Measurements from ENCODE around the gene GATA2. TPM values are rescaled to one million over a fixed set of nuclear protein-coding genes. Genes with fewer than 3 reads are reported as not detected.

The GATA2 gene
- total RNA-seq, 1 experiment from 2014 or later: 9.6 TPM

DNA sequence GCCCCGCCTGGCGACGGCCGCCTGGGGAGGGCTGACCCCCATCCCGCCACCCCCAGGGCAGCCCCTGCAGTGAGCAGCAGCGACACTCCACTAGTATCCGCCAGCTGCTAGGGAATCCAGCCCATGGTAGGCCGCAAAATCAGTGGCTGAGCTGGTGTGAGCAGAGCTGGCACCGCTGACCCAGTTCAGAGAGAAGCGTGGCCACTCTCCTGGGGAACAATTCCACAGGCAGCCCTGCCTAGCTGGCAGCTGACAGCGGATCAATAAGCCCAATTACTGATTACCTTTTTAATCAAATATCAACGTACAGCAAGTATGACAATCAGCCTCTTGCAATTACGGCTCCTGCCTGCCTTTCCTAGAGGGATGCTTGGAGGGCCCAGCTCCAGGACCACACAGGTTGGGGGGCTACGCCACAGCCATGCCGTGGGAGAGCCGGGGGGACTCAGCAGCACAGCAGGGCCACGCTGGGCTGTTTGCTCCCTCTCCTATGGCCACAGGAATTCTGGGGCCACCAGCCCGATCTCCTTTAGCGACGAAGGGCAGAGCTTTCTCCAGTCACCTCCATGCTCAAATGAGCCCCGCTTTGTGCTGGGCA, 40.2 kb downstream of the GATA2 start:
- H3K9me3 Mint-ChIP-seq (ENCODE audit: low read depth, unreplicated experiment): no peaks in the 10 kb centered on the region
- CTCF ChIA-PET: interaction anchor here (1.1 kb wide), 1 partner anchor 13 kb away, joined by 3 read pairs; no protein-coding TSS in a partner anchor
- H3K27me3 Mint-ChIP-seq (ENCODE audit: unreplicated experiment): peaks cover 97% of the 10 kb centered on the region
- H3K36me3 Mint-ChIP-seq (ENCODE audit: insufficient read depth, unreplicated experiment): peaks cover 2% of the 10 kb centered on the region
- H3K27ac Mint-ChIP-seq (ENCODE audit: unreplicated experiment): no peak overlapping the region
- no peak for DNase-seq
- TF ChIP-seq, protein P1, sequence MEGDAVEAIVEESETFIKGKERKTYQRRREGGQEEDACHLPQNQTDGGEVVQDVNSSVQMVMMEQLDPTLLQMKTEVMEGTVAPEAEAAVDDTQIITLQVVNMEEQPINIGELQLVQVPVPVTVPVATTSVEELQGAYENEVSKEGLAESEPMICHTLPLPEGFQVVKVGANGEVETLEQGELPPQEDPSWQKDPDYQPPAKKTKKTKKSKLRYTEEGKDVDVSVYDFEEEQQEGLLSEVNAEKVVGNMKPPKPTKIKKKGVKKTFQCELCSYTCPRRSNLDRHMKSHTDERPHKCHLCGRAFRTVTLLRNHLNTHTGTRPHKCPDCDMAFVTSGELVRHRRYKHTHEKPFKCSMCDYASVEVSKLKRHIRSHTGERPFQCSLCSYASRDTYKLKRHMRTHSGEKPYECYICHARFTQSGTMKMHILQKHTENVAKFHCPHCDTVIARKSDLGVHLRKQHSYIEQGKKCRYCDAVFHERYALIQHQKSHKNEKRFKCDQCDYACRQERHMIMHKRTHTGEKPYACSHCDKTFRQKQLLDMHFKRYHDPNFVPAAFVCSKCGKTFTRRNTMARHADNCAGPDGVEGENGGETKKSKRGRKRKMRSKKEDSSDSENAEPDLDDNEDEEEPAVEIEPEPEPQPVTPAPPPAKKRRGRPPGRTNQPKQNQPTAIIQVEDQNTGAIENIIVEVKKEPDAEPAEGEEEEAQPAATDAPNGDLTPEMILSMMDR (IDR thresholded peaks at IDR 0.05; ENCODE audit: unreplicated experiment): no peak
- no TSS peak for BruUV-seq (replicated peaks)
- intact Hi-C loops (cut with micrococcal nuclease; ENCODE audit: unreplicated experiment): no loop called here
- no peak overlapping the region for H3K4me3 Mint-ChIP-seq (ENCODE audit: low read depth, unreplicated experiment)
- no peaks in the 10 kb centered on the region for H3K4me1 Mint-ChIP-seq (ENCODE audit: low read depth, unreplicated experiment)

DNA sequence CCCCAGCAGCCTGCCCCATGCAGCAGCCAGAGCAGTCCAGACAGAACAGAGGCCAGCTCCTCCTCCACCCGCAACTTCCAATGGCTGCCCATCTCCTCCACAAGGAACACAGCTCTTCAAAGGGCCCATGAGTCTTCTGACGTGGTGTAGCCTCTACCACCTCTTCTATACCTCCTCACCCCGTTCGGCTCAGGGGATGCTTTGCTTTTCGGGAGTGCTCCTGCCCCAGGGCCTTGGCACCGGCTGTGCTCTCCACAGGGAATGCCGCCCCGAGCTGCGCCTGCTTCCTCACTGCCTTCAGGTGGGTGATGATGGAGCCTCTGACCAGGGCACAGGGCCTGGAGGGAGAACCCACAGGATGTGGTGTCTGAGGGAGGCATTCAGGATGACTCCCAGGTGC, 40.9 kb downstream of the GATA2 start:
- BruUV-seq (replicated peaks): no TSS peak
- H3K27me3 Mint-ChIP-seq (ENCODE audit: unreplicated experiment): peaks cover 97% of the 10 kb centered on the region
- no peak overlapping the region for H3K27ac Mint-ChIP-seq (ENCODE audit: unreplicated experiment)
- no peaks in the 10 kb centered on the region for H3K36me3 Mint-ChIP-seq (ENCODE audit: insufficient read depth, unreplicated experiment)
- H3K9me3 Mint-ChIP-seq (ENCODE audit: low read depth, unreplicated experiment): no peaks in the 10 kb centered on the region
- no peak for DNase-seq
- CTCF ChIA-PET: interaction anchor here (1.1 kb wide), 1 partner anchor 12 kb away, joined by 3 read pairs; no protein-coding TSS in a partner anchor
- H3K4me3 Mint-ChIP-seq (ENCODE audit: low read depth, unreplicated experiment): no peak overlapping the region
- TF ChIP-seq, protein P1 (IDR thresholded peaks at IDR 0.05; ENCODE audit: unreplicated experiment): no peak
- intact Hi-C loops (cut with micrococcal nuclease; ENCODE audit: unreplicated experiment): no loop called here
- no peaks in the 10 kb centered on the region for H3K4me1 Mint-ChIP-seq (ENCODE audit: low read depth, unreplicated experiment)

DNA sequence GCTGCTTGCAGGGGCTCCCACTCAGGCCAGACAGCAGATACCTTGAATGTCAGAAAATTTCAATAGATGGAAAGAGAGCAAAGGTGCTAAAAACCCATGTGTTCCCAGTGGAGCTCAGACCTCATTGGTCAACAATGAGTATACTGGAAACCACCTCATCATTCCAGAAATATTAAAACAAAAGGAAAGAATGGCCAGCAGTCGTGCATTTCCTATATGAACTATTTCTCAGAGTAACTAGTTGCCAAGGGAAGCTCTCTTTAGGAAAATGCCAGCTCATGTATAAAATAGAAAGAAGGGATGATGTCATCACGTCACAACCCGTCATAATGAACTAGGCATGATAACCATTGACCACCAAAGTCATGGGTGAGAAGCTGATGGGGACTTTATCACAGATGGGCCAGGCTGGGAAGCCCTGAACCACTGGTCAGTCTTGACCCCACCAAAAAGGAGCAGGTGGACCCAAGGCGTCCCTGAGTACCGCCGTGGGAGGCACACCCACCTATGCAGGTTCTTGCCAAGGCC, 43.8 kb downstream of the GATA2 start:
- Mint-ChIP-seq H3K4me3 (ENCODE audit: low read depth, unreplicated experiment) (no peak overlapping the region), H3K9me3 (ENCODE audit: low read depth, unreplicated experiment) (no peaks in the 10 kb centered on the region), H3K36me3 (ENCODE audit: insufficient read depth, unreplicated experiment) (no peaks in the 10 kb centered on the region), H3K4me1 (ENCODE audit: low read depth, unreplicated experiment) (no peaks in the 10 kb centered on the region), H3K27me3 (ENCODE audit: unreplicated experiment) (peaks cover 97% of the 10 kb centered on the region), H3K27ac (ENCODE audit: unreplicated experiment) (no peak overlapping the region)
- intact Hi-C loops (cut with micrococcal nuclease; ENCODE audit: unreplicated experiment): no loop called here
- no TSS peak for BruUV-seq (replicated peaks)
- CTCF ChIA-PET: interaction anchor here (1.6 kb wide), 1 partner anchor 10 kb away, joined by 4 read pairs; no protein-coding TSS in a partner anchor
- TF ChIP-seq, protein P1 (IDR thresholded peaks at IDR 0.05; ENCODE audit: unreplicated experiment): no peak
- no peak for DNase-seq

DNA sequence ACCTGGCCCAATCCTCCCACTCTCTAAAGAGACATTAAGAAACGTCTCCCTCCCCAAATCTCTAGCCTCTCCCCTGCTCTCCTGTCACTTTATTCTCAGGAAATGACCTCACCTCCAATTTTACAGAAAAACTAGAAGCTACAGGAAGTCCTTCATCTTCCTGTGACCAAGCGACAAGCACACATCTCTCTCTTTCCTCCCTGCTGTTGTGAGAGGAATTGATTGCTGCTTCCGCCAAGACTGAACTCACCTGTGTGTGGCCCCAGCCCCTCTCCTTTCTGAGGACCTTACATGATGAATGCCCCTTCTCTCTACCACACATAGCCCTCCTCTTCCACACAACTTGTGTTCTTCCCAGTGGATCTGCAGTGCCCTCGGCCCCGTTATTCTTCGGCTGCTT, 44.5 kb downstream of the GATA2 start:
- CTCF ChIA-PET: interaction anchor here (0.6 to 1.6 kb wide), 3 partner anchors 10 to 164 kb away, joined by 3 to 4 read pairs (median 4); no protein-coding TSS in a partner anchor

More for the DNA sequence above, 44.5 kb downstream of the GATA2 start:
- no TSS peak for BruUV-seq (replicated peaks)
- no peaks in the 10 kb centered on the region for H3K36me3 Mint-ChIP-seq (ENCODE audit: insufficient read depth, unreplicated experiment)
- no peak for DNase-seq
- intact Hi-C loops (cut with micrococcal nuclease; ENCODE audit: unreplicated experiment): no loop called here
- H3K4me3 Mint-ChIP-seq (ENCODE audit: low read depth, unreplicated experiment): no peak overlapping the region
- H3K4me1 Mint-ChIP-seq (ENCODE audit: low read depth, unreplicated experiment): no peaks in the 10 kb centered on the region
- H3K9me3 Mint-ChIP-seq (ENCODE audit: low read depth, unreplicated experiment): no peaks in the 10 kb centered on the region
- H3K27me3 Mint-ChIP-seq (ENCODE audit: unreplicated experiment): peaks cover 97% of the 10 kb centered on the region
- H3K27ac Mint-ChIP-seq (ENCODE audit: unreplicated experiment): no peak overlapping the region
- TF ChIP-seq, protein P1 (IDR thresholded peaks at IDR 0.05; ENCODE audit: unreplicated experiment): no peak

Measured in Calu3 (cell line).